Astrocyte (in vitro differentiated cells and primary cell): ENCODE data around the gene DENND6A. TPM values are rescaled to one million over a fixed set of nuclear protein-coding genes. Genes with fewer than 3 reads are reported as not detected.

Experiments
- DNase-seq: peaks from one replicate; pipeline ENCODE4 v3.0.0-alpha.2; 2010; ENCODE audit warnings: low read depth
- FAIRE-seq: peaks from 2 replicates; lab custom pipeline; 2011; peaks lifted over from hg19 to GRCh38; lab: Jason Lieb, UNC
- H2AFZ ChIP-seq: 2 replicates; pipeline ENCODE4 v1.6.0; 2012; ENCODE audit warnings: low read depth, low read length, inconsistent platforms
- H3K27ac ChIP-seq: 2 replicates; pipeline ENCODE4 v1.5.1; 2011; ENCODE audit warnings: low read depth, low read length, inconsistent platforms
- H3K27me3 ChIP-seq: 2 replicates; pipeline ENCODE4 v1.6.0; 2011; ENCODE audit warnings: low read length, inconsistent platforms; ENCODE audit not compliant: insufficient read depth
- H3K36me3 ChIP-seq: 2 replicates; pipeline ENCODE4 v1.5.1; 2011; ENCODE audit warnings: low read length, inconsistent platforms; ENCODE audit not compliant: insufficient read depth
- H3K4me1 ChIP-seq: 2 replicates; pipeline ENCODE4 v1.5.1; 2011; ENCODE audit warnings: low read length, inconsistent platforms; ENCODE audit not compliant: insufficient read depth
- H3K4me2 ChIP-seq: 2 replicates; pipeline ENCODE4 v1.6.0; 2012; ENCODE audit warnings: low read length, inconsistent platforms
- H3K4me3 ChIP-seq: 2 replicates; pipeline ENCODE4 v1.5.1; 2011; ENCODE audit warnings: low read depth, mild to moderate bottlenecking, low read length, inconsistent platforms; ENCODE audit not compliant: insufficient read depth
- H3K79me2 ChIP-seq: 2 replicates; pipeline ENCODE4 v1.6.0; 2012; ENCODE audit warnings: mild to moderate bottlenecking, low read length, inconsistent platforms; ENCODE audit not compliant: insufficient read depth
- H3K9ac ChIP-seq: 2 replicates; pipeline ENCODE4 v1.6.0; 2012; ENCODE audit warnings: mild to moderate bottlenecking, low read length, inconsistent platforms
- H3K9me3 ChIP-seq: 2 replicates; pipeline ENCODE4 v1.5.1; 2012; ENCODE audit warnings: low read depth, mild to moderate bottlenecking, low read length, inconsistent platforms; ENCODE audit not compliant: insufficient read depth
- H4K20me1 ChIP-seq: 2 replicates; pipeline ENCODE4 v1.6.0; 2012; ENCODE audit warnings: low read length, inconsistent platforms; ENCODE audit not compliant: insufficient read depth
- H3K27ac Mint-ChIP-seq: one replicate; pipeline ENCODE4 v1.8.0; 2021; ENCODE audit warnings: mild to moderate bottlenecking, mixed read lengths; ENCODE audit not compliant: unreplicated experiment
- H3K27me3 Mint-ChIP-seq: one replicate; pipeline ENCODE4 v1.8.0; 2021; ENCODE audit warnings: low read depth, mixed read lengths; ENCODE audit not compliant: unreplicated experiment
- H3K36me3 Mint-ChIP-seq: one replicate; pipeline ENCODE4 v1.8.0; 2021; ENCODE audit warnings: low read depth, mixed read lengths; ENCODE audit not compliant: unreplicated experiment
- H3K4me1 Mint-ChIP-seq: one replicate; pipeline ENCODE4 v1.8.0; 2021; ENCODE audit warnings: low read depth, mixed read lengths; ENCODE audit not compliant: unreplicated experiment
- H3K4me3 Mint-ChIP-seq: one replicate; pipeline ENCODE4 v1.8.0; 2021; ENCODE audit warnings: mild to moderate bottlenecking, moderate library complexity, mixed read lengths; ENCODE audit not compliant: unreplicated experiment
- H3K9me3 Mint-ChIP-seq: one replicate; pipeline ENCODE4 v1.8.0; 2021; ENCODE audit warnings: mild to moderate bottlenecking, mixed read lengths; ENCODE audit not compliant: unreplicated experiment
- CTCF ChIP-seq: IDR thresholded peaks from 2 replicates; pipeline ENCODE4 v1.5.1; 2011; ENCODE audit warnings: low read depth, mild to moderate bottlenecking, inconsistent platforms, low read length, moderate library complexity; ENCODE audit not compliant: insufficient read depth
- EZH2 ChIP-seq: IDR thresholded peaks from 2 replicates; pipeline ENCODE4 v1.6.1; 2012; ENCODE audit warnings: mild to moderate bottlenecking, low read length, inconsistent platforms; ENCODE audit not compliant: insufficient read depth
- total RNA-seq: library from RNA; stranded (reverse); gene quantifications from 2 replicates; pipeline ENCODE4 v1.2.1, GENCODE V29; 2021

The DENND6A gene
- total RNA-seq, 1 donor from 2014 or later, result 6.6 TPM

DNA sequence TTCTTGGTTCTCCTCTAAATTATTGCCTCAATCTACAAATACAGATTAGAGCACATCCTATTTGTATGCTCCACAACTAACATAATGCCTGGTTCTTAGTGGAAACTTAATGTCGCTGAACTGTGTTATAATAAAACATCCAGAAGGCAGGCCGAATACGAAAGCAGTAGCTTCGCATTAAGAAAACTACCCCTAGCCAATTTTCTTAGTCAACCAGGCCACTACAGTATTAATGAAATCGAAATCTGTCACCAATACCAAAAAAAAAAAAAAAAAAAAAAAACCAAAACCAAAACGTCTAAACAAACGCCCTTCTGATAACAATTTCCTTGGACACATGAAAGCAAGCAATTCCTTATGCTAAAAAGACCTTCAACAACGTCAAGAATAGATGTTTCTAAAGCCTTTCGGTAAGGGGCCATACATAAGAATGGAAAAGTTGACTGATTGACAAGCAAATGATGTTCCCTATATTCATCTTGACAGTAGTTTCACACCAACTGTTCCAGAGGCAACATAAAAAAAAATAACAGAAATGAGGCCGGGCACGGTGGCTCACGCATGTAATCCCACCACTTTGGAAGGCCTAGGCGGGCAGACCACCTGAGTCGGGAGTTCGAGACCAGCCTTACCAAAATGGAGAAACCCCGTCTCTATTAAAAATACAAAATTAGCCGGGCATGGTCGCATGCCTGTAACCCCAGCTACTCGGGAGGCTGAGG is 1.3 kb downstream of the DENND6A start:
- no peak for DNase-seq

DNA sequence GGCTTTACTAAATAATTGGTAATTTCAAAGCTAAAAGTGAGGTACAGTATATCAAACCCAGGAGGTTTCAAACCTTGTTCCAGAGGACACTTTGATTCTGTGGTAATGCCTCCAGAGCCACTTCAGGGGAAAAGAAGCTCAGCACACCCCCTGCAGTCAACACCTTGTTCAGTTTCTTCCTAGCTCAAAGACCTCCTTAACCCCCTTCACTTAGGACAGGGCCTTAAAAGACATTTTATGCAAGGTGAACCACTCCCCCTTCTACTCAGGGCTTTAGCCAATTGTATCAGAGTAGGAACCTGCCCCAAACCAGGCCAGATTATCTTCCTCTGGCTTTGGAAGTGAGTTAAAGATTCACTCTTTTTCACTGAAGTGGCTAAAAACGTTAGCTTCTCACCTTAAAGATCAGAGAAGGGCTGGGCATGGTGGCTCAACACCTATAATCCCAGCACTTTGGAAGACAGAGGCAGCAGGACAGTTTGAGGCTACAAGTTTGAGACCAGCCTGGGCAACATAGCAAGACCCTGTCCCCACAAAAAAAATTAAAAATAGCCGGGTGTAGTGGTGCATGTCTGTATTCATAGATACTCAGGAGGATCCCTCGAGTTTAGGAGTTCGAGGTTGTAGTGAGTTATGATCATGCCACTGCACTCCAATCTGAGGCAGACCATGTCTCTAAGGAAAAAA is 3.4 kb downstream of the DENND6A start:
- FAIRE-seq (no peak), DNase-seq (no peak)
- peaks cover 8% of the 10 kb centered on the region for H3K4me1 ChIP-seq
- H3K4me3 ChIP-seq, result no peak overlapping the region
- H4K20me1 ChIP-seq, result peaks cover 52% of the 10 kb centered on the region
- H3K27ac Mint-ChIP-seq, result no peak overlapping the region
- no peak for TF ChIP-seq CTCF
- no peak for TF ChIP-seq EZH2
- H3K27me3 Mint-ChIP-seq, result no peaks in the 10 kb centered on the region
- H3K4me1 Mint-ChIP-seq, result peaks cover 15% of the 10 kb centered on the region
- no peaks in the 10 kb centered on the region for H3K27me3 ChIP-seq
- no peaks in the 10 kb centered on the region for H3K36me3 ChIP-seq
- no peak overlapping the region for H3K4me3 Mint-ChIP-seq
- H3K4me2 ChIP-seq, result no peak overlapping the region
- H3K9ac ChIP-seq, result peak overlapping the region; percentile 9
- peaks cover 3% of the 10 kb centered on the region for H3K36me3 Mint-ChIP-seq
- H2AFZ ChIP-seq, result no peak overlapping the region
- H3K9me3 Mint-ChIP-seq, result no peaks in the 10 kb centered on the region
- H3K27ac ChIP-seq, result no peak overlapping the region
- H3K79me2 ChIP-seq, result peaks cover 79% of the 10 kb centered on the region
- no peaks in the 10 kb centered on the region for H3K9me3 ChIP-seq

More for the DNA sequence above, 1.3 kb downstream of the DENND6A start:
- H3K79me2 ChIP-seq, result peaks cover 59% of the 10 kb centered on the region
- peak overlapping the region; percentile 76 for H3K4me3 ChIP-seq
- no peak for FAIRE-seq
- Mint-ChIP-seq H3K4me3 (peak overlapping the region; percentile 91), H3K4me1 (peaks cover 15% of the 10 kb centered on the region), H3K27me3 (no peaks in the 10 kb centered on the region), H3K27ac (peak overlapping the region; percentile 51), H3K9me3 (no peaks in the 10 kb centered on the region), H3K36me3 (peaks cover 1% of the 10 kb centered on the region)
- no peaks in the 10 kb centered on the region for H3K9me3 ChIP-seq
- H3K9ac ChIP-seq, result peak overlapping the region; percentile 97
- peak overlapping the region; percentile 87 for H3K4me2 ChIP-seq
- H3K27me3 ChIP-seq, result no peaks in the 10 kb centered on the region
- peaks cover 8% of the 10 kb centered on the region for H3K4me1 ChIP-seq
- peak overlapping the region; percentile 97 for H3K27ac ChIP-seq
- peak overlapping the region; percentile 1 for H2AFZ ChIP-seq
- H3K36me3 ChIP-seq, result no peaks in the 10 kb centered on the region
- H4K20me1 ChIP-seq, result peaks cover 42% of the 10 kb centered on the region
- TF ChIP-seq CTCF (no peak), EZH2 (no peak)
